ENCODE data around the gene BCO2. TPM values are rescaled to one million over a fixed set of nuclear protein-coding genes. Genes with fewer than 3 reads are reported as not detected.

The BCO2 gene
- total and polyA plus RNA-seq, 2 experiments from 2014 or later = 0.63 to 1.1 TPM

DNA sequence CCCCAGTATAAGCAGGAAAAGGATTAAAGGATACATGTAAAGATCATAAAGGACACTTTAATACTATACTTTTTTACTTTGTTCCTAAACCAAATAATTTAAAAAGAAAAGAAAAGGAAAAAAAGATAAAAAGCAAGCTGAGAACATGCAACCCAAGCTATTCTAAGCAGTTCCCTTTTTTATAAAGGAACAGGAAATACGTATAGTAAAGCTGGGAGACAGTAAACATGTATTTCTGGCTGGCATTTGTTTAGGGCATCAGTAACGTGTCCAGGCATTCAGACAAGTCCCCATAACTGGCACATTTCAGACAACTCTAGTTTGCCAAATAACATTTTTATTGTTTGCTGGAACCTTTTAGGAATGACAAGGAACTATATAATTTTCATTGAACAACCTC is 24.9 kb downstream of the BCO2 start:
- no peak overlapping the region for H3K4me3 ChIP-seq
- Mint-ChIP-seq H3K9me3 (no peaks in the 10 kb centered on the region), H3K36me3 (ENCODE audit: low read depth) (no peaks in the 10 kb centered on the region), H3K4me1 (no peaks in the 10 kb centered on the region), H3K27me3 (ENCODE audit: insufficient read depth, low read depth, poor library complexity) (peaks cover 4% of the 10 kb centered on the region), H3K27ac (no peak overlapping the region), H3K4me3 (no peak overlapping the region)
- no peak overlapping the region for H3K27ac ChIP-seq (ENCODE audit: low read depth)
- H3K79me2 ChIP-seq (replicated peaks; ENCODE audit: insufficient read depth) = no peaks in the 10 kb centered on the region
- no peak for ATAC-seq
- H4K20me1 ChIP-seq (replicated peaks; ENCODE audit: insufficient read depth) = 0 out of 2 replicates have a peak, but pooled peaks cover 3% of the 10 kb centered on the region
- H2AFZ ChIP-seq = no peak overlapping the region
- no peaks in the 10 kb centered on the region for H3F3A ChIP-seq (replicated peaks; ENCODE audit: low read depth)
- DNase-seq (ENCODE audit: low spot score) = no peak
- TF ChIP-seq EZH2 (IDR thresholded peaks at IDR 0.05; ENCODE audit: low read depth, unreplicated experiment) (no peak), NANOG (IDR thresholded peaks at IDR 0.05; ENCODE audit: borderline replicate concordance) (no peak), CREB1 (CRISPR knock-in tag; IDR thresholded peaks at IDR 0.05; ENCODE audit: low read depth) (no peak), ZNF331 (CRISPR knock-in tag; IDR thresholded peaks at IDR 0.05; ENCODE audit: low read depth) (no peak), JUNB (IDR thresholded peaks at IDR 0.05; ENCODE audit: unreplicated experiment) (no peak), EZH2phosphoT487 (IDR thresholded peaks at IDR 0.05; ENCODE audit: unreplicated experiment) (no peak)
- TF ChIP-seq, protein P1, sequence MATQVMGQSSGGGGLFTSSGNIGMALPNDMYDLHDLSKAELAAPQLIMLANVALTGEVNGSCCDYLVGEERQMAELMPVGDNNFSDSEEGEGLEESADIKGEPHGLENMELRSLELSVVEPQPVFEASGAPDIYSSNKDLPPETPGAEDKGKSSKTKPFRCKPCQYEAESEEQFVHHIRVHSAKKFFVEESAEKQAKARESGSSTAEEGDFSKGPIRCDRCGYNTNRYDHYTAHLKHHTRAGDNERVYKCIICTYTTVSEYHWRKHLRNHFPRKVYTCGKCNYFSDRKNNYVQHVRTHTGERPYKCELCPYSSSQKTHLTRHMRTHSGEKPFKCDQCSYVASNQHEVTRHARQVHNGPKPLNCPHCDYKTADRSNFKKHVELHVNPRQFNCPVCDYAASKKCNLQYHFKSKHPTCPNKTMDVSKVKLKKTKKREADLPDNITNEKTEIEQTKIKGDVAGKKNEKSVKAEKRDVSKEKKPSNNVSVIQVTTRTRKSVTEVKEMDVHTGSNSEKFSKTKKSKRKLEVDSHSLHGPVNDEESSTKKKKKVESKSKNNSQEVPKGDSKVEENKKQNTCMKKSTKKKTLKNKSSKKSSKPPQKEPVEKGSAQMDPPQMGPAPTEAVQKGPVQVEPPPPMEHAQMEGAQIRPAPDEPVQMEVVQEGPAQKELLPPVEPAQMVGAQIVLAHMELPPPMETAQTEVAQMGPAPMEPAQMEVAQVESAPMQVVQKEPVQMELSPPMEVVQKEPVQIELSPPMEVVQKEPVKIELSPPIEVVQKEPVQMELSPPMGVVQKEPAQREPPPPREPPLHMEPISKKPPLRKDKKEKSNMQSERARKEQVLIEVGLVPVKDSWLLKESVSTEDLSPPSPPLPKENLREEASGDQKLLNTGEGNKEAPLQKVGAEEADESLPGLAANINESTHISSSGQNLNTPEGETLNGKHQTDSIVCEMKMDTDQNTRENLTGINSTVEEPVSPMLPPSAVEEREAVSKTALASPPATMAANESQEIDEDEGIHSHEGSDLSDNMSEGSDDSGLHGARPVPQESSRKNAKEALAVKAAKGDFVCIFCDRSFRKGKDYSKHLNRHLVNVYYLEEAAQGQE (IDR thresholded peaks at IDR 0.05; ENCODE audit: unreplicated experiment) = no peak
- TF ChIP-seq, protein P2, sequence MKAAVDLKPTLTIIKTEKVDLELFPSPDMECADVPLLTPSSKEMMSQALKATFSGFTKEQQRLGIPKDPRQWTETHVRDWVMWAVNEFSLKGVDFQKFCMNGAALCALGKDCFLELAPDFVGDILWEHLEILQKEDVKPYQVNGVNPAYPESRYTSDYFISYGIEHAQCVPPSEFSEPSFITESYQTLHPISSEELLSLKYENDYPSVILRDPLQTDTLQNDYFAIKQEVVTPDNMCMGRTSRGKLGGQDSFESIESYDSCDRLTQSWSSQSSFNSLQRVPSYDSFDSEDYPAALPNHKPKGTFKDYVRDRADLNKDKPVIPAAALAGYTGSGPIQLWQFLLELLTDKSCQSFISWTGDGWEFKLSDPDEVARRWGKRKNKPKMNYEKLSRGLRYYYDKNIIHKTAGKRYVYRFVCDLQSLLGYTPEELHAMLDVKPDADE (IDR thresholded peaks at IDR 0.05) = no peak
- TF ChIP-seq, protein P3, sequence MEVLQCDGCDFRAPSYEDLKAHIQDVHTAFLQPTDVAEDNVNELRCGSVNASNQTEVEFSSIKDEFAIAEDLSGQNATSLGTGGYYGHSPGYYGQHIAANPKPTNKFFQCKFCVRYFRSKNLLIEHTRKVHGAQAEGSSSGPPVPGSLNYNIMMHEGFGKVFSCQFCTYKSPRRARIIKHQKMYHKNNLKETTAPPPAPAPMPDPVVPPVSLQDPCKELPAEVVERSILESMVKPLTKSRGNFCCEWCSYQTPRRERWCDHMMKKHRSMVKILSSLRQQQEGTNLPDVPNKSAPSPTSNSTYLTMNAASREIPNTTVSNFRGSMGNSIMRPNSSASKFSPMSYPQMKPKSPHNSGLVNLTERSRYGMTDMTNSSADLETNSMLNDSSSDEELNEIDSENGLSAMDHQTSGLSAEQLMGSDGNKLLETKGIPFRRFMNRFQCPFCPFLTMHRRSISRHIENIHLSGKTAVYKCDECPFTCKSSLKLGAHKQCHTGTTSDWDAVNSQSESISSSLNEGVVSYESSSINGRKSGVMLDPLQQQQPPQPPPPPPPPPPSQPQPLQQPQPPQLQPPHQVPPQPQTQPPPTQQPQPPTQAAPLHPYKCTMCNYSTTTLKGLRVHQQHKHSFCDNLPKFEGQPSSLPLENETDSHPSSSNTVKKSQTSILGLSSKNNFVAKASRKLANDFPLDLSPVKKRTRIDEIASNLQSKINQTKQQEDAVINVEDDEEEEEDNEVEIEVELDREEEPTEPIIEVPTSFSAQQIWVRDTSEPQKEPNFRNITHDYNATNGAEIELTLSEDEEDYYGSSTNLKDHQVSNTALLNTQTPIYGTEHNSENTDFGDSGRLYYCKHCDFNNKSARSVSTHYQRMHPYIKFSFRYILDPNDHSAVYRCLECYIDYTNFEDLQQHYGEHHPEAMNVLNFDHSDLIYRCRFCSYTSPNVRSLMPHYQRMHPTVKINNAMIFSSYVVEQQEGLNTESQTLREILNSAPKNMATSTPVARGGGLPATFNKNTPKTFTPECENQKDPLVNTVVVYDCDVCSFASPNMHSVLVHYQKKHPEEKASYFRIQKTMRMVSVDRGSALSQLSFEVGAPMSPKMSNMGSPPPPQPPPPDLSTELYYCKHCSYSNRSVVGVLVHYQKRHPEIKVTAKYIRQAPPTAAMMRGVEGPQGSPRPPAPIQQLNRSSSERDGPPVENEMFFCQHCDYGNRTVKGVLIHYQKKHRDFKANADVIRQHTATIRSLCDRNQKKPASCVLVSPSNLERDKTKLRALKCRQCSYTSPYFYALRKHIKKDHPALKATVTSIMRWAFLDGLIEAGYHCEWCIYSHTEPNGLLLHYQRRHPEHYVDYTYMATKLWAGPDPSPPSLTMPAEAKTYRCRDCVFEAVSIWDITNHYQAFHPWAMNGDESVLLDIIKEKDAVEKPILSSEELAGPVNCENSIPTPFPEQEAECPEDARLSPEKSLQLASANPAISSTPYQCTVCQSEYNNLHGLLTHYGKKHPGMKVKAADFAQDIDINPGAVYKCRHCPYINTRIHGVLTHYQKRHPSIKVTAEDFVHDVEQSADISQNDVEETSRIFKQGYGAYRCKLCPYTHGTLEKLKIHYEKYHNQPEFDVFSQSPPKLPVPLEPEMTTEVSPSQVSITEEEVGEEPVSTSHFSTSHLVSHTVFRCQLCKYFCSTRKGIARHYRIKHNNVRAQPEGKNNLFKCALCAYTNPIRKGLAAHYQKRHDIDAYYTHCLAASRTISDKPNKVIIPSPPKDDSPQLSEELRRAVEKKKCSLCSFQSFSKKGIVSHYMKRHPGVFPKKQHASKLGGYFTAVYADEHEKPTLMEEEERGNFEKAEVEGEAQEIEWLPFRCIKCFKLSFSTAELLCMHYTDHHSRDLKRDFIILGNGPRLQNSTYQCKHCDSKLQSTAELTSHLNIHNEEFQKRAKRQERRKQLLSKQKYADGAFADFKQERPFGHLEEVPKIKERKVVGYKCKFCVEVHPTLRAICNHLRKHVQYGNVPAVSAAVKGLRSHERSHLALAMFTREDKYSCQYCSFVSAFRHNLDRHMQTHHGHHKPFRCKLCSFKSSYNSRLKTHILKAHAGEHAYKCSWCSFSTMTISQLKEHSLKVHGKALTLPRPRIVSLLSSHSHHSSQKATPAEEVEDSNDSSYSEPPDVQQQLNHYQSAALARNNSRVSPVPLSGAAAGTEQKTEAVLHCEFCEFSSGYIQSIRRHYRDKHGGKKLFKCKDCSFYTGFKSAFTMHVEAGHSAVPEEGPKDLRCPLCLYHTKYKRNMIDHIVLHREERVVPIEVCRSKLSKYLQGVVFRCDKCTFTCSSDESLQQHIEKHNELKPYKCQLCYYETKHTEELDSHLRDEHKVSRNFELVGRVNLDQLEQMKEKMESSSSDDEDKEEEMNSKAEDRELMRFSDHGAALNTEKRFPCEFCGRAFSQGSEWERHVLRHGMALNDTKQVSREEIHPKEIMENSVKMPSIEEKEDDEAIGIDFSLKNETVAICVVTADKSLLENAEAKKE (CRISPR knock-in tag; IDR thresholded peaks at IDR 0.05) = no peak
- no peaks in the 10 kb centered on the region for H3K9me2 ChIP-seq (ENCODE audit: insufficient read depth)
- no peaks in the 10 kb centered on the region for H3K36me3 ChIP-seq (ENCODE audit: insufficient read depth)
- no peak overlapping the region for H3K4me2 ChIP-seq
- no peaks in the 10 kb centered on the region for H3K4me1 ChIP-seq (ENCODE audit: insufficient read depth)
- H3K27me3 ChIP-seq (ENCODE audit: insufficient read depth) = no peaks in the 10 kb centered on the region

Data from GM23338 (cell line).